Esophagus muscularis mucosa (tissue), 4 donors: ENCODE results near the gene EYA2. TPM values are rescaled to one million over a fixed set of nuclear protein-coding genes. Genes with fewer than 3 reads are reported as not detected.

ENCODE experiments used
- DNase-seq: peaks from one replicate; pipeline ENCODE4 v3.0.0-alpha.2; 2017; ENCODE audit errors: extremely low spot score
- H3K27ac ChIP-seq, 4 donors: fragments of 200-600 bp; sonication (generic); replicated peaks in 1 of 4; 1 replicate in 3 of 4; 2 replicates in 1 of 4; pipeline ENCODE4 v1.5.1; 2016 to 2019; ENCODE audit warnings: mild to moderate bottlenecking in 1 of 4
- H3K27me3 ChIP-seq, 4 donors: fragments of 200-600 bp; sonication (generic); one replicate each; pipeline versions ENCODE4 v1.5.1 to v1.6.0; 2016 to 2019
- H3K36me3 ChIP-seq, 4 donors: fragments of 200-600 bp; sonication (generic); one replicate each; pipeline ENCODE4 v1.5.1; 2016 to 2019
- H3K4me1 ChIP-seq, 4 donors: fragments of 200-600 bp; sonication (generic); one replicate each; pipeline ENCODE4 v1.5.1; 2016 to 2019
- H3K4me3 ChIP-seq, 4 donors: fragments of 200-600 bp; sonication (generic); 1 replicate in 2 of 4; 2 replicates in 2 of 4; pipeline ENCODE4 v1.5.1; 2016 to 2019; ENCODE audit warnings: mild to moderate bottlenecking in 4 of 4, moderate library complexity in 1 of 4
- H3K9me3 ChIP-seq, 4 donors: fragments of 200-600 bp; sonication (generic); 1 replicate in 3 of 4; 2 replicates in 1 of 4; pipeline ENCODE4 v1.5.1; 2016 to 2019
- EP300 ChIP-seq: sonication (generic); formaldehyde crosslinking; IDR thresholded peaks from one replicate; pipeline ENCODE4 v1.6.1; 2017; ENCODE audit warnings: antibody characterized with exemption
- POLR2A ChIP-seq: fragments of 450-650 bp; IDR thresholded peaks from one replicate; pipeline ENCODE4 v1.6.1; 2017; ENCODE audit warnings: antibody characterized with exemption, moderate library complexity, mild to moderate bottlenecking, low read depth
- POLR2AphosphoS5 ChIP-seq, 2 donors: sonication (generic); formaldehyde crosslinking; IDR thresholded peaks; one replicate each; pipeline ENCODE4 v1.6.1; 2017; ENCODE audit warnings: antibody characterized with exemption in 2 of 2
- WGBS: methylation state at CpG from one replicate; pipeline ENCODE4 v1.1.5; 2018; 5-methylcytosine and 5-hydroxymethylcytosine counted together
- intact Hi-C: fragments of 100-400 bp; cut with DNase I; formaldehyde crosslinking; loops from one replicate; pipeline ENCODE4 v1.15.1; 2023
- total RNA-seq, 4 donors: library from RNA; depleted of rRNA; stranded (reverse); fragments of >200 nt; gene quantifications; one replicate each; pipeline versions ENCODE4 v1.1.0 to v1.2.1, GENCODE V29; 2016
- TF ChIP-seq, protein P1 (sequence below), 3 experiments: fragments of 200-600 bp in 2 of 3; fragments of 450-650 bp in 1 of 3; sonication (generic) in 2 of 3; IDR thresholded peaks; one replicate each; pipeline ENCODE4 v1.5.1; 2017 to 2019; ENCODE audit warnings: antibody characterized with exemption in 3 of 3, mild to moderate bottlenecking in 2 of 3, moderate library complexity in 1 of 3

EYA2 gene
- total RNA-seq, 4 donors from 2014 or later, result 1.2 to 5.9 (median 4.2) TPM

DNA sequence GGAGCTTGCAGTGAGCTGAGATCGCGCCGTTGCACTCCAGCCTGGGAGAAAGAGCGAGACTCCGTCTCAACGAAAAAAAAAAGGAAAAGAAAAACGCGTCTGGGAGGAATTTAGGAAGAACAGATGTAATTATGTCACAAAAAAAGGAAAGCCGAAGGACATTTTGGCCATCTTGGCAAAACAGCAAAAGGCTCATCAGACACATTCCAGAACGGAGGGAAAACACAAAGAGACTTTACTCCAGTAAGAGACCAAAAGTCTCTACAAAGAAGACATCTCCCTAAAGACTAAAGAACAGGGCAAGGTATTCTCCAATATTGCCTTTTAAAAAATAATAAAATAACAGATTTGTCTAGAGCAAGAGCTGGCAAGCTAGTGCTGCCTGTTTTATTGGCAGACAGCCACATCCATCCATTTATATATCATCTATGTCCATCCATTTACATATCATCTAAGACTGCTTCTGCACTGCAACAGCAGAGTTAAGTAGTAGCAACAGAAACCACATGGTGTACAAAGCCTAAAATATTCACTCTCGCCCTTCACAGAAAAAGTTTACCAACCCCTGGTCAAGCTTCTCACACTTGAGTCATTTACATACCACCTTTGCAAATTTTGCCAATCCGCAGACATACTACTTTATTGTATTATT, 328.0 kb downstream of the EYA2 start:
- Histone ChIP-seq H3K27ac (no peak overlapping the region), H3K36me3 (peaks cover 61 to 99% (median 90%) of the 10 kb centered on the region in 4 donors), H3K9me3 (no peaks in the 10 kb centered on the region), H3K4me1 (peaks cover 0 to 8% (median 4%) of the 10 kb centered on the region in 4 donors), H3K27me3 (no peaks in the 10 kb centered on the region), H3K4me3 (no peak overlapping the region)
- no peak for TF ChIP-seq POLR2AphosphoS5 (IDR thresholded peaks at IDR 0.05)
- TF ChIP-seq, protein P1, sequence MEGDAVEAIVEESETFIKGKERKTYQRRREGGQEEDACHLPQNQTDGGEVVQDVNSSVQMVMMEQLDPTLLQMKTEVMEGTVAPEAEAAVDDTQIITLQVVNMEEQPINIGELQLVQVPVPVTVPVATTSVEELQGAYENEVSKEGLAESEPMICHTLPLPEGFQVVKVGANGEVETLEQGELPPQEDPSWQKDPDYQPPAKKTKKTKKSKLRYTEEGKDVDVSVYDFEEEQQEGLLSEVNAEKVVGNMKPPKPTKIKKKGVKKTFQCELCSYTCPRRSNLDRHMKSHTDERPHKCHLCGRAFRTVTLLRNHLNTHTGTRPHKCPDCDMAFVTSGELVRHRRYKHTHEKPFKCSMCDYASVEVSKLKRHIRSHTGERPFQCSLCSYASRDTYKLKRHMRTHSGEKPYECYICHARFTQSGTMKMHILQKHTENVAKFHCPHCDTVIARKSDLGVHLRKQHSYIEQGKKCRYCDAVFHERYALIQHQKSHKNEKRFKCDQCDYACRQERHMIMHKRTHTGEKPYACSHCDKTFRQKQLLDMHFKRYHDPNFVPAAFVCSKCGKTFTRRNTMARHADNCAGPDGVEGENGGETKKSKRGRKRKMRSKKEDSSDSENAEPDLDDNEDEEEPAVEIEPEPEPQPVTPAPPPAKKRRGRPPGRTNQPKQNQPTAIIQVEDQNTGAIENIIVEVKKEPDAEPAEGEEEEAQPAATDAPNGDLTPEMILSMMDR (IDR thresholded peaks at IDR 0.05), result no peak
- TF ChIP-seq POLR2A, result no peak
- no peak for TF ChIP-seq EP300
- no peak for DNase-seq
- WGBS, result 87% methylated on average over 12 of the region's 12 CpGs
- intact Hi-C loops, result no loop called here

- no peaks in the 10 kb centered on the region for H3K27me3 ChIP-seq
- no peaks in the 10 kb centered on the region for H3K9me3 ChIP-seq
- intact Hi-C loops, result no loop called here
- WGBS, result no CpG with 5 or more reads among the region's 1 CpG
- no peak overlapping the region for H3K4me3 ChIP-seq
- peaks cover 74 to 99% (median 94%) of the 10 kb centered on the region in 4 donors for H3K36me3 ChIP-seq
- H3K27ac ChIP-seq, result no peak overlapping the region
- no peak for DNase-seq
- TF ChIP-seq EP300 (no peak), POLR2AphosphoS5 (IDR thresholded peaks at IDR 0.05) (no peak), POLR2A (no peak)
- TF ChIP-seq, protein P1 (IDR thresholded peaks at IDR 0.05), result no peak
- H3K4me1 ChIP-seq, result peaks cover 0 to 3% (median 0%) of the 10 kb centered on the region in 4 donors
Measured at GRCh38 chr20:47223896-47224295, 329.3 kb downstream of the EYA2 start.

GRCh38 chr20:47224300-47224791, 329.7 kb downstream of the EYA2 start:
- peaks cover 0 to 6% (median 0%) of the 10 kb centered on the region in 4 donors for H3K4me1 ChIP-seq
- DNase-seq, result no peak
- intact Hi-C loops, result no loop called here
- TF ChIP-seq, protein P1 (IDR thresholded peaks at IDR 0.05), result no peak
- TF ChIP-seq EP300 (no peak), POLR2A (no peak), POLR2AphosphoS5 (IDR thresholded peaks at IDR 0.05) (no peak)
- H3K36me3 ChIP-seq, result peaks cover 78 to 99% (median 96%) of the 10 kb centered on the region in 4 donors
- no peak overlapping the region for H3K4me3 ChIP-seq
- no peaks in the 10 kb centered on the region for H3K27me3 ChIP-seq
- no peak overlapping the region for H3K27ac ChIP-seq
- WGBS, result 99% methylated on average over 9 of the region's 11 CpGs
- no peaks in the 10 kb centered on the region for H3K9me3 ChIP-seq

- intact Hi-C loops, result no loop called here
- WGBS, result 96% methylated on average over 4 of the region's 4 CpGs
- no peak for DNase-seq
- no peak for TF ChIP-seq EP300
- TF ChIP-seq, protein P1 (IDR thresholded peaks at IDR 0.05), result no peak
- no peak for TF ChIP-seq POLR2AphosphoS5 (IDR thresholded peaks at IDR 0.05)
- no peak for TF ChIP-seq POLR2A
- Histone ChIP-seq H3K27ac (no peak overlapping the region), H3K9me3 (no peaks in the 10 kb centered on the region), H3K27me3 (no peaks in the 10 kb centered on the region), H3K4me3 (no peak overlapping the region), H3K4me1 (peaks cover 0 to 8% (median 0%) of the 10 kb centered on the region in 4 donors), H3K36me3 (peaks cover 83 to 99% (median 95%) of the 10 kb centered on the region in 4 donors)
Measured at GRCh38 chr20:47224857-47225256, 330.2 kb downstream of the EYA2 start.
